Subcutaneous adipose tissue (tissue), 4 donors: ENCODE measurements around the gene UBAC2. TPM values are rescaled to one million over a fixed set of nuclear protein-coding genes. Genes with fewer than 3 reads are reported as not detected.

Source experiments
- total RNA-seq, 4 donors: library from RNA; depleted of rRNA; stranded (reverse); fragments of >200 nt; gene quantifications; one replicate each; pipeline ENCODE4 v1.1.0, GENCODE V29; 2016
- TF ChIP-seq, protein P1 (sequence below): fragments of 450-650 bp; IDR thresholded peaks from one replicate; pipeline ENCODE4 v1.5.1; 2016; ENCODE audit warnings: low read depth, mild to moderate bottlenecking, control low read depth, antibody characterized with exemption, moderate library complexity

Gene UBAC2
- total RNA-seq, 4 donors from 2014 or later: 47.4 to 73.3 (median 65.8) TPM

DNA sequence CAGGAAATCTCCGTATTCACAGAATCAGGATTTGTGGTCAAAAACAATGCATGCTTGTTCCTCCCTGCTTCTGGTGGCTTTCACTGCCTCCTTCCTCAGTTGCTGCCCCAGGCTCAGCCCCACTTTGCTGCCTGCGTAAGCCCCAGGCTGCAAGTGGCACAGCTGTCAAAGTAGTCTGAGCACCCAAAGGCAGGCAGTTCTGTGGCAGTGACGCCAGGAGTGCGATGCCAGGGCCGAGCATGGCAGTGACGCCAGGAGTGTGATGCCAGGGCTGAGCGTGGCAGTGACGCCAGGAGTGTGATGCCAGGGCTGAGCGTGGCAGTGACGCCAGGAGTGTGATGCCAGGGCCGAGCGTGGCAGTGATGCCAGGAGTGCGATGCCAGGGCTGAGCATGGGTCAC lies 183.8 kb downstream of the UBAC2 start:
- TF ChIP-seq, protein P1, sequence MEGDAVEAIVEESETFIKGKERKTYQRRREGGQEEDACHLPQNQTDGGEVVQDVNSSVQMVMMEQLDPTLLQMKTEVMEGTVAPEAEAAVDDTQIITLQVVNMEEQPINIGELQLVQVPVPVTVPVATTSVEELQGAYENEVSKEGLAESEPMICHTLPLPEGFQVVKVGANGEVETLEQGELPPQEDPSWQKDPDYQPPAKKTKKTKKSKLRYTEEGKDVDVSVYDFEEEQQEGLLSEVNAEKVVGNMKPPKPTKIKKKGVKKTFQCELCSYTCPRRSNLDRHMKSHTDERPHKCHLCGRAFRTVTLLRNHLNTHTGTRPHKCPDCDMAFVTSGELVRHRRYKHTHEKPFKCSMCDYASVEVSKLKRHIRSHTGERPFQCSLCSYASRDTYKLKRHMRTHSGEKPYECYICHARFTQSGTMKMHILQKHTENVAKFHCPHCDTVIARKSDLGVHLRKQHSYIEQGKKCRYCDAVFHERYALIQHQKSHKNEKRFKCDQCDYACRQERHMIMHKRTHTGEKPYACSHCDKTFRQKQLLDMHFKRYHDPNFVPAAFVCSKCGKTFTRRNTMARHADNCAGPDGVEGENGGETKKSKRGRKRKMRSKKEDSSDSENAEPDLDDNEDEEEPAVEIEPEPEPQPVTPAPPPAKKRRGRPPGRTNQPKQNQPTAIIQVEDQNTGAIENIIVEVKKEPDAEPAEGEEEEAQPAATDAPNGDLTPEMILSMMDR: no peak

DNA sequence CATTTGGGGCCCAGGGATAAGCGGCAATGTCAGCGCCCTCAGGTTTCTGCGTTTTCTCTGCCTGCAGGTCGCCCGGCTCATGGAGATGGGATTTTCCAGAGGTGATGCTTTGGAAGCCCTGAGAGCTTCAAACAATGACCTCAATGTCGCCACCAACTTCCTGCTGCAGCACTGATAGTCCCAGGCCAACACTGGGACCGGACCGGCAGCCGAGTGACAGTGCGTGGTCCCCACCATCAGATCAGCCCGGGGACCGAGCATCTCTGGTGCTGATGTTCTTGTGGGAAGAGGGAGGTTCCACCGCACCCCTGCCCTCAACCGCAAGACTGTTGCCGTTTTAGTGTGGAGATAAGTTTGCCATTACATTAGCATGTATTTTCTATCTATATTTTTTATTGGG lies 184.5 kb downstream of the UBAC2 start:
- TF ChIP-seq, protein P1: no peak

DNA sequence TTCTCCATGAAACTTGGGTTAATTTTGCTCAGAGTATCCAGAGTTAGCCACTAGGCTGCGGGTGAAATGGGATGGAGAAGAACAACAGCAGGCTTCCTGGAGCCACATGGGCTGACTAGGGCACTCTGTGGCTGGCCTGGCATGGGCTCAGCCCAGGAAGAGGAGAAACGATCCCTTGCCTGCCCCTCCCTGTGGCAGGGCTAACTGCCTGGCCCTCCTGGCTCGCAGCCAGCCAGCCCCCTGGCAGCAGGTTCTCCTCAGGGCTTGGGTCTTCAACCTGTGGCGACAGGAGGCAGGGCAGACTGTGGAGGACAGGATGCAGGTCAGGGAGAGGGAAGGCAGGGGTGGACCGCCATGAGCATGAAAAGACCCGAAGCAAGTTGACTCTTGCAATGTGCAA lies 185.3 kb downstream of the UBAC2 start:
- TF ChIP-seq, protein P1: no peak

DNA sequence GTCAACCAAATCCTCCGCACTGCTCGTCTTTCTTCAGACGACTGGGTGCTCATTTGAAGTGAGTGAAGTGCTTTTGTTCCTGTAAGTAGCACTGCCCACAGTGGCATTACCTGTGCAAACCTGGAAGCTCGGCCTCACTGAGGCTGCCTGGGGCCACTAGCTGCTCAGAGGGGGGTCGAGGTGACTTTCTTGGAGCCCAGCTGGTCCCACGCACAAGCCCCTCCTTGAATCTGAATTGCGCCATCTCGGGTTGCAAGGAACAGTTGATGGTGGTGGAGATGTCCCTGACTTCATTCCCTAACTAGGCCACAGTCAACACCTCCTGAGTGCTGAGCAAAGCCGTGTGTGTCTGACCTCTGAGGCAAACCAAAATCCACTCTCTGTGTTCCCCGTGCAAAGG lies 185.8 kb downstream of the UBAC2 start:
- TF ChIP-seq, protein P1: no peak

DNA sequence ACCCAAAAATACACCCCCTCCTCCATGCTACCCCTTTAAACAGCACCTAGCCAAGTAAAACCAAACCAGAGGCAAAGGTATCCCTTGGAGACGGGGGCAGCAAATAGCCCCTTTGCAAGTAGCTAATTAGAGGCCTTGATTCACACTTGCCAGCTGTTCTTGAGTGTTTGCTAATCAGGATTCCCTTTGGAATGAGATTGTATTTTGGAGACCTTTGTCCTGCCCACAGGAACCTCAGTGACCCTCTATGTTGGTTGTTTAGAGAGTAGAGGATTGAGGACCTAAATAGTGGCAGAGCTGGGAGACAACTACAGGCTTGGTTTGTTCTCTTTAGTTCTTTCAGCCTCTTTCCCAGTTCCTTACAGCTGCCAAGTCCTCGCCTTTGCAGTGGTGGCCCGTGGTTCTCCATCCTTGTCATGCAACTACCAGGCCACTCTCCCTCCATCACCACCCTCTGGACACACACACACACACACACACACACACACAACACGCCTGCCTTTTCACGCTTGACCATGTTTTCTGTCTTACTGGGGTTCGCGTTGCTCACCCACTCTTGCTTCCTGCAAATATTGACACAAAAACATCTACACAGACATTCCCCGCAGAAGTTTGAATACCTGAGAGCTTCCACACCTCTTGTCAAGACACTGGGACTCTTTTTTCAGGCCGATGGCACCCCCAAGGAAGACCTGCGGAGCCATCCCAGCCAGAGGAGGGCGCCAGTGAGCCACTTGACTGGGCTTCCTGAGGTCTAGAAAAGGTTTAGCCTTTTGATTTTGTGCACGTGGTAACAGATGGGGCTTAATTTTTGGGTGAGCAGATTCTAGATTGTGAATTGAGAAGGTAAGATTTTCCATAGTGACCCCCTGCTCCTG lies 186.5 kb downstream of the UBAC2 start:
- TF ChIP-seq, protein P1: no peak

DNA sequence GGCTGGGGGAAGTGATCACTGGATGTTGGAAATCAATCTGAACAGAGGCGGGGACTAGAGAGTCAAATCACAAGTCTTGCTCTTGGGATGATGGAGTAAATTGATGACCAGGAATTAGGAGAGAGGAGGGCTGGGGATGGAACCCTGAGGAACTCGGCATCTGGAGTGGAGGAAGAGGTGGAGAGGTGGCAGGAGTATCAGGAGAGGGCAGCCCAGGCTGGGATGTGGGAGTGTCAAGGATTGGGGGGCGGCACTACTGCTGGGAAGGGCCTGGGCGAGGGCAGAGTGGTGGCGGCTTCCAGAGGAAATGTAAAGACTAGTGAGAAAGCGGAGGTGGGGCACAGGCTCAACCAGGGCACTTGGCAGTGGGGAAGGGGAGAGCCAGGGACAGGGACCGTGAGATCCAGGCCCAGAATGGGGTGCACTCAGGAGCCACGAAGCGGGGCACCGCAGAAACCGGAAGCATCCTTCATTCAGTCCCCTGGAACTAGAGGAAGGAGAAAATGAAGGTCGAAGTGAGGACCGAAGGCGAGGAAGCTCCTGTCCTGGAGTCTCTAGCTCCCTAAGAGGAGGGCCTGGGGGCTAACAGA lies 187.8 kb downstream of the UBAC2 start:
- TF ChIP-seq, protein P1: no peak

DNA sequence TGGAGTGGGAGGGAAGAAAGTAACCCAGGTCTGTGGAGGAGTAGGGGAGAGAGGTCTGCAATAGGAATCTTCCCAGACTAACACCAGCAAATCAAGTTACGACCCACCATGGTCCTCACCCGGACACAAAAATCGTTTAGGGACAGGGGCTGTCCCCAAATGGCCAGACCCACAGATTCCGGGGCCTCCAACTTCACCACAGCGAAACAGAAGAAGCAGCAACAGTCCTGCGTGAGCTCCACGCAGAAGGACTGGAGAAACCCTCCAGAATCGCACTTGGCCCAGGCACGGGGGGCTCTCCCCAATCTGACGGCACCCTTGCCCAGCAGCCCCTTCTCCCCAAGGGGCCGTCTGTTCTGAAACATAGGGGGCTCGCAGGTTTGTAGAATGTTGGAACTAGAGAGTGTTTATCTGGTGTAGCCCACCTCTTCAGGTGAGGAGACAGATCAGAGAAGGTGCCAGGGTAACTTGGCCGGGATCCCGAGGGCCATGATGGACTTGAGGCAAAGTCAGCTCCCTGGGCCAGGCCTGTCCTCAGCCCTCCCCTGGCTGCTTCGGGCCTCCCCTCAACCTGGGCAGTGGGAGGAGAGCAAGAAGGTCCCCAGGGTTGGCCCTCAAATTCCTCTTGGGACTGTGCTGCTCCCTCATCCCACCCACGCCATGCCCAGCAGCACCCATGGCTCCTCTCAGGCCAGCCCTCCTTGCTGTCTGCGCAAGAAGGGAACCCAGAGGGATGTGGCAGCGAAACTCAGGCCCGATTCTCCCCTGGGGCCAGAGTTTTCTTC lies 189.1 kb downstream of the UBAC2 start:
- TF ChIP-seq, protein P1: no peak
